ENCODE results near the gene LRG1.

- TF ChIP-seq CTCF (IDR thresholded peaks at IDR 0.05) (peak; percentile 51 to 90 (median 70)), POLR2A (IDR thresholded peaks at IDR 0.05) (no peak)
These were observed 36.4 kb upstream of the LRG1 start for GRCh38 chr19:4576016-4576933.

All from adrenal gland (tissue), 5 donors.